K562 (cell line): ENCODE results near the gene SPTBN4. TPM values are rescaled to one million over a fixed set of nuclear protein-coding genes. Genes with fewer than 3 reads are reported as not detected.

Source experiments
- GABPB1 ChIP-seq: sonication (generic); formaldehyde crosslinking; IDR thresholded peaks from 2 replicates; pipeline ENCODE4 v1.8.0; 2022; ENCODE audit warnings: mild to moderate bottlenecking, missing genetic modification reagents
- JUNB ChIP-seq: fragments of 450-650 bp; formaldehyde crosslinking; conservative IDR thresholded peaks from 2 replicates; pipeline ENCODE4 v1.4.0; 2020; ENCODE audit warnings: mild to moderate bottlenecking
- JUND ChIP-seq, 2 experiments: IDR thresholded peaks; 2 replicates in 1 of 2; 3 replicates in 1 of 2; pipeline ENCODE4 v1.6.1; 2011; ENCODE audit warnings: borderline replicate concordance in 2 of 2, low read depth in 2 of 2, low read length in 2 of 2, improper control_type of control experiment in 1 of 2, missing biosample characterization in 1 of 2, missing genetic modification characterization in 1 of 2, missing genetic modification reagents in 1 of 2
- KLF16 ChIP-seq: IDR thresholded peaks from 2 replicates; pipeline ENCODE4 v1.6.1; 2016; ENCODE audit warnings: antibody characterized with exemption
- POLR2A ChIP-seq: fragments of 450-650 bp; conservative IDR thresholded peaks from 2 replicates; pipeline ENCODE4 v1.6.1; 2016
- PTTG1 ChIP-seq: fragments of 450-650 bp; IDR thresholded peaks from 2 replicates; pipeline ENCODE4 v1.6.1; 2016; ENCODE audit warnings: low read depth, mild to moderate bottlenecking, missing genetic modification characterization, missing compliant biosample characterization
- STAT5B ChIP-seq: fragments of 250-450 bp; sonication (Bioruptor Pico); IDR thresholded peaks from 2 replicates; pipeline ENCODE4 v1.8.0; 2021; ENCODE audit warnings: mild to moderate bottlenecking, inconsistent platforms
- TCFL5 ChIP-seq: fragments of 250-450 bp; sonication (Bioruptor Pico); conservative IDR thresholded peaks from 2 replicates; pipeline ENCODE4 v1.6.1; 2021; ENCODE audit warnings: mild to moderate bottlenecking, moderate library complexity, matching md5 sums
- TEAD1 ChIP-seq, 2 experiments: fragments of 450-650 bp in 1 of 2; sonication (generic) in 1 of 2; formaldehyde crosslinking; IDR thresholded peaks; 2 replicates each; pipeline versions ENCODE4 v1.4.0 to v1.8.0; 2020 to 2022; ENCODE audit warnings: mild to moderate bottlenecking in 2 of 2, missing genetic modification reagents in 1 of 2
- U2AF2 ChIP-seq: fragments of 200-400 bp; formaldehyde crosslinking; optimal IDR thresholded peaks from 2 replicates; pipeline ENCODE3; 2017; ENCODE audit warnings: low read depth, mild to moderate bottlenecking, low read length
- ZNF174 ChIP-seq: fragments of 250-450 bp; sonication (Bioruptor Pico); IDR thresholded peaks from 2 replicates; pipeline ENCODE4 v1.4.0; 2020; ENCODE audit warnings: mild to moderate bottlenecking
- ZNF584 ChIP-seq: fragments of 200-800 bp; sonication (Bioruptor generic); IDR thresholded peaks from 2 replicates; pipeline ENCODE4 v1.6.1; 2016; ENCODE audit warnings: low read depth, mild to moderate bottlenecking, missing genetic modification characterization, missing compliant biosample characterization
- ZNF76 ChIP-seq: fragments of 250-450 bp; sonication (Bioruptor Pico); IDR thresholded peaks from 2 replicates; pipeline ENCODE4 v1.4.0; 2020; ENCODE audit warnings: mild to moderate bottlenecking, moderate library complexity, borderline replicate concordance
- polyA plus RNA-seq, 8 experiments: library from polyadenylated mRNA; depleted of rRNA in 4 of 8; stranded (reverse) in 5 of 8; unstranded in 3 of 8; fragments of >200 nt; fragmentation: Nextera tagmentation in 2 of 8; fragmentation: Illumina TruSeq in 1 of 8; extraction: Ambion mirVana in 2 of 8; extraction: Trizol in 1 of 8; gene quantifications; 2 replicates each; pipeline versions ENCODE4 v1.2.1 to v1.2.3, GENCODE V29; 2011 to 2014; ENCODE audit warnings: inconsistent platforms in 1 of 8, missing spikeins in 1 of 8
- total RNA-seq, 7 experiments: library from RNA; depleted of rRNA in 6 of 7; stranded (reverse); fragments of >200 nt in 6 of 7; fragmentation: Illumina TruSeq in 2 of 7; extraction: Trizol in 2 of 7; gene quantifications; 2 replicates each; pipeline versions ENCODE4 v1.2.1 to v1.2.3, GENCODE V29; 2011 to 2021; ENCODE audit warnings: low replicate concordance in 1 of 7
- TF ChIP-seq, protein P1 (sequence below): sonication (generic); formaldehyde crosslinking; IDR thresholded peaks from 2 replicates; pipeline ENCODE4 v1.8.0; 2022; ENCODE audit warnings: missing genetic modification reagents, mild to moderate bottlenecking, moderate library complexity, borderline replicate concordance
- TF ChIP-seq, protein P2 (sequence below): fragments of 250-450 bp; sonication (Bioruptor Pico); IDR thresholded peaks from 2 replicates; pipeline ENCODE4 v1.6.1; 2021; ENCODE audit warnings: mild to moderate bottlenecking
- TF ChIP-seq, protein P3 (sequence below): fragments of 450-650 bp; IDR thresholded peaks from 2 replicates; pipeline ENCODE4 v1.7.0; 2016; ENCODE audit warnings: borderline replicate concordance
- TF ChIP-seq, protein P4 (sequence below): fragments of 250-450 bp; sonication (Bioruptor Pico); IDR thresholded peaks from 2 replicates; pipeline ENCODE4 v1.5.0; 2020; ENCODE audit warnings: mild to moderate bottlenecking
- TF ChIP-seq, protein P5 (sequence below): fragments of 450-650 bp; formaldehyde crosslinking; IDR thresholded peaks from 2 replicates; pipeline ENCODE4 v1.4.0; 2020; ENCODE audit warnings: mild to moderate bottlenecking, mixed read lengths
- TF ChIP-seq, protein P6 (sequence below): fragments of 450-650 bp; formaldehyde crosslinking; IDR thresholded peaks from 2 replicates; pipeline ENCODE4 v1.4.0; 2020; ENCODE audit warnings: mild to moderate bottlenecking, moderate library complexity

SPTBN4 gene
- total and polyA plus RNA-seq, 9 of the 15 experiments (the other 6 are each of a cell fraction or from before 2014, with no cell fraction given), result 0.01 to 1.5 (median 0.86) TPM

DNA sequence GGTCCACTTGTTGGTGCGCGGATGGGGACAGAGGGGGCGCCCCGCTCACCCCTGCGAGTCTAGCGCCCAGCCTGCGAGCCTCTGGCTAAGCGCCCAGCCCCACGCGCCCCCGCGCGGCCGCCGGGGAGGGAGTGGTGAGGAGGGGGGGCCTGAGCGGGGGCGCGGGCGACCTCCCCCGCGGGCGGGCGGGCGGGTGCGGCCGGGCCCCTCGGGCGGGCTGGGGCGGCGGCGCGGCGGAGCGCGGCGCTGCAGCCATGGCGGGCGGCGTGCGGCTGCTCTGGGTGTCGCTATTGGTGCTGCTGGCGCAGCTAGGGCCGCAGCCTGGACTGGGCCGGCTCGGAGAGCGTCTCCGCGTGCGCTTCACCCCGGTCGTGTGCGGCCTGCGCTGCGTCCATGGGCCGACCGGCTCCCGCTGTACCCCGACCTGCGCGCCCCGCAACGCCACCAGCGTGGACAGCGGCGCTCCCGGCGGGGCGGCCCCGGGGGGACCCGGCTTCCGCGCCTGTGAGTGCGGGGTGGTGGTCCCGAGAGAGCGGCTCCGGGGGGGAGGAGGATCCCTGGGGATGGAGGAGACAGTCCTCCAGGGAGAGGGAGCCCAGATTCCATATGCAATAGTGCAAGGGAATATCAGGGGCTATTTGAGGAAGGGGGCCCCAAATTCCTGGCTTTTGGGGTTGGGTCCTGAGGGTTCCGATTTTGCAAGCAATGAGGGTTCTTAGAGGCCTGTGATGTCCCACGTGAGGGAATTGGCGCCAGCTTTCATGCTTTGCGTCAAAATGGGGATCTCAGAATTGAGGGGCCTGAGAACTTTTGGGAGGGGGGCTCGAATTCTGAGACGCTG lies 134.6 kb downstream of the SPTBN4 start, which contains the start of gene LTBP4 (continued):
- TF ChIP-seq, protein P1, sequence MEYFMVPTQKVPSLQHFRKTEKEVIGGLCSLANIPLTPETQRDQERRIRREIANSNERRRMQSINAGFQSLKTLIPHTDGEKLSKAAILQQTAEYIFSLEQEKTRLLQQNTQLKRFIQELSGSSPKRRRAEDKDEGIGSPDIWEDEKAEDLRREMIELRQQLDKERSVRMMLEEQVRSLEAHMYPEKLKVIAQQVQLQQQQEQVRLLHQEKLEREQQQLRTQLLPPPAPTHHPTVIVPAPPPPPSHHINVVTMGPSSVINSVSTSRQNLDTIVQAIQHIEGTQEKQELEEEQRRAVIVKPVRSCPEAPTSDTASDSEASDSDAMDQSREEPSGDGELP (CRISPR knock-in tag), result 0 out of 2 replicates have a peak, but pooled peaks have one; percentile 26
- TF ChIP-seq GABPB1 (CRISPR knock-in tag) (no peak), ZNF584 (no peak), STAT5B (CRISPR knock-in tag) (no peak), ZNF76 (CRISPR knock-in tag) (no peak), PTTG1 (tag) (no peak), JUNB (CRISPR knock-in tag) (no peak), ZNF174 (no peak), JUND (IDR thresholded peaks at IDR 0.05; ENCODE audit: borderline replicate concordance, low read depth, low read length) (no peak), JUND (tag; IDR thresholded peaks at IDR 0.05; ENCODE audit: borderline replicate concordance, low read depth, low read length) (no peak), KLF16 (no peak), U2AF2 (no peak), POLR2A (no peak; the same call in 1 of the 2 replicates), TCFL5 (CRISPR knock-in tag) (no peak), TEAD1 (CRISPR knock-in tag; IDR thresholded peaks at IDR 0.05) (no peak)
- TF ChIP-seq, protein P2, sequence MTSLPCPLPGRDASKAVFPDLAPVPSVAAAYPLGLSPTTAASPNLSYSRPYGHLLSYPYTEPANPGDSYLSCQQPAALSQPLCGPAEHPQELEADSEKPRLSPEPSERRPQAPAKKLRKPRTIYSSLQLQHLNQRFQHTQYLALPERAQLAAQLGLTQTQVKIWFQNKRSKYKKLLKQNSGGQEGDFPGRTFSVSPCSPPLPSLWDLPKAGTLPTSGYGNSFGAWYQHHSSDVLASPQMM (CRISPR knock-in tag), result no peak
- TF ChIP-seq, protein P3, sequence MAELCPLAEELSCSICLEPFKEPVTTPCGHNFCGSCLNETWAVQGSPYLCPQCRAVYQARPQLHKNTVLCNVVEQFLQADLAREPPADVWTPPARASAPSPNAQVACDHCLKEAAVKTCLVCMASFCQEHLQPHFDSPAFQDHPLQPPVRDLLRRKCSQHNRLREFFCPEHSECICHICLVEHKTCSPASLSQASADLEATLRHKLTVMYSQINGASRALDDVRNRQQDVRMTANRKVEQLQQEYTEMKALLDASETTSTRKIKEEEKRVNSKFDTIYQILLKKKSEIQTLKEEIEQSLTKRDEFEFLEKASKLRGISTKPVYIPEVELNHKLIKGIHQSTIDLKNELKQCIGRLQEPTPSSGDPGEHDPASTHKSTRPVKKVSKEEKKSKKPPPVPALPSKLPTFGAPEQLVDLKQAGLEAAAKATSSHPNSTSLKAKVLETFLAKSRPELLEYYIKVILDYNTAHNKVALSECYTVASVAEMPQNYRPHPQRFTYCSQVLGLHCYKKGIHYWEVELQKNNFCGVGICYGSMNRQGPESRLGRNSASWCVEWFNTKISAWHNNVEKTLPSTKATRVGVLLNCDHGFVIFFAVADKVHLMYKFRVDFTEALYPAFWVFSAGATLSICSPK, result no peak
- TF ChIP-seq, protein P4, sequence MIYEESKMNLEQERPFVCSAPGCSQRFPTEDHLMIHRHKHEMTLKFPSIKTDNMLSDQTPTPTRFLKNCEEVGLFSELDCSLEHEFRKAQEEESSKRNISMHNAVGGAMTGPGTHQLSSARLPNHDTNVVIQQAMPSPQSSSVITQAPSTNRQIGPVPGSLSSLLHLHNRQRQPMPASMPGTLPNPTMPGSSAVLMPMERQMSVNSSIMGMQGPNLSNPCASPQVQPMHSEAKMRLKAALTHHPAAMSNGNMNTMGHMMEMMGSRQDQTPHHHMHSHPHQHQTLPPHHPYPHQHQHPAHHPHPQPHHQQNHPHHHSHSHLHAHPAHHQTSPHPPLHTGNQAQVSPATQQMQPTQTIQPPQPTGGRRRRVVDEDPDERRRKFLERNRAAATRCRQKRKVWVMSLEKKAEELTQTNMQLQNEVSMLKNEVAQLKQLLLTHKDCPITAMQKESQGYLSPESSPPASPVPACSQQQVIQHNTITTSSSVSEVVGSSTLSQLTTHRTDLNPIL (CRISPR knock-in tag), result no peak
- TF ChIP-seq, protein P5, sequence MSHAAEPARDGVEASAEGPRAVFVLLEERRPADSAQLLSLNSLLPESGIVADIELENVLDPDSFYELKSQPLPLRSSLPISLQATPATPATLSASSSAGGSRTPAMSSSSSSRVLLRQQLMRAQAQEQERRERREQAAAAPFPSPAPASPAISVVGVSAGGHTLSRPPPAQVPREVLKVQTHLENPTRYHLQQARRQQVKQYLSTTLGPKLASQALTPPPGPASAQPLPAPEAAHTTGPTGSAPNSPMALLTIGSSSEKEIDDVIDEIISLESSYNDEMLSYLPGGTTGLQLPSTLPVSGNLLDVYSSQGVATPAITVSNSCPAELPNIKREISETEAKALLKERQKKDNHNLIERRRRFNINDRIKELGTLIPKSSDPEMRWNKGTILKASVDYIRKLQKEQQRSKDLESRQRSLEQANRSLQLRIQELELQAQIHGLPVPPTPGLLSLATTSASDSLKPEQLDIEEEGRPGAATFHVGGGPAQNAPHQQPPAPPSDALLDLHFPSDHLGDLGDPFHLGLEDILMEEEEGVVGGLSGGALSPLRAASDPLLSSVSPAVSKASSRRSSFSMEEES (CRISPR knock-in tag), result no peak
- TF ChIP-seq, protein P6, sequence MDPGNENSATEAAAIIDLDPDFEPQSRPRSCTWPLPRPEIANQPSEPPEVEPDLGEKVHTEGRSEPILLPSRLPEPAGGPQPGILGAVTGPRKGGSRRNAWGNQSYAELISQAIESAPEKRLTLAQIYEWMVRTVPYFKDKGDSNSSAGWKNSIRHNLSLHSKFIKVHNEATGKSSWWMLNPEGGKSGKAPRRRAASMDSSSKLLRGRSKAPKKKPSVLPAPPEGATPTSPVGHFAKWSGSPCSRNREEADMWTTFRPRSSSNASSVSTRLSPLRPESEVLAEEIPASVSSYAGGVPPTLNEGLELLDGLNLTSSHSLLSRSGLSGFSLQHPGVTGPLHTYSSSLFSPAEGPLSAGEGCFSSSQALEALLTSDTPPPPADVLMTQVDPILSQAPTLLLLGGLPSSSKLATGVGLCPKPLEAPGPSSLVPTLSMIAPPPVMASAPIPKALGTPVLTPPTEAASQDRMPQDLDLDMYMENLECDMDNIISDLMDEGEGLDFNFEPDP (CRISPR knock-in tag), result no peak
